Measurements from ENCODE around the gene CDH22. TPM values are rescaled to one million over a fixed set of nuclear protein-coding genes. Genes with fewer than 3 reads are reported as not detected.

The CDH22 gene
- total and polyA plus RNA-seq, 11 donors, result 0.03 to 0.90 (median 0.48) TPM

DNA sequence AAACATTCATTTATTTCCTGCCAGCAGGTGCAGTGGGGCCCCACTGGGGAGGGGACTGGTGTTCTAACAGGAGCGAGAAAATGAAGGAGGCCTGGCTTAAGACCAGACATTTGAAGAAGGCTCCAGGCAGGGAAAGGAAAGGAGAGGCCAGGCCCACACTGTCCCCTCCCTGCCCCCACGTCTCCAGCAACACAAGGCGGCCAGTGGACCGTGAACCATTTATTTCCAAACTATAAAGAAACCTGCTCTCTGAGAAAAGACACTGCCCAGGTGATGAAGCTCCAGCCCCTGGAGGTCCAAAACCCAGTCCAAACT is 41.4 kb upstream of the CDH22 start:
- H3K27ac ChIP-seq, result no peak overlapping the region
- H3K4me3 ChIP-seq, result no peak overlapping the region
- no peaks in the 10 kb centered on the region for H3K9me3 ChIP-seq
- intact Hi-C loops (cut with DNase I), result loop anchor here (1.0 to 10.0 kb wide), 6 partner anchors 43 to 325 kb away; partner anchors contain the start of gene SLC12A5 (in 4 of the 10)
- H3K4me1 ChIP-seq, result peaks cover 0 to 22% (median 9%) of the 10 kb centered on the region in 12 donors
- no peaks in the 10 kb centered on the region for H3K27me3 ChIP-seq
- DNase-seq (no peak), ATAC-seq (no peak)
- no peak for TF ChIP-seq POLR2A (IDR thresholded peaks at IDR 0.05)
- TF ChIP-seq, protein P1, sequence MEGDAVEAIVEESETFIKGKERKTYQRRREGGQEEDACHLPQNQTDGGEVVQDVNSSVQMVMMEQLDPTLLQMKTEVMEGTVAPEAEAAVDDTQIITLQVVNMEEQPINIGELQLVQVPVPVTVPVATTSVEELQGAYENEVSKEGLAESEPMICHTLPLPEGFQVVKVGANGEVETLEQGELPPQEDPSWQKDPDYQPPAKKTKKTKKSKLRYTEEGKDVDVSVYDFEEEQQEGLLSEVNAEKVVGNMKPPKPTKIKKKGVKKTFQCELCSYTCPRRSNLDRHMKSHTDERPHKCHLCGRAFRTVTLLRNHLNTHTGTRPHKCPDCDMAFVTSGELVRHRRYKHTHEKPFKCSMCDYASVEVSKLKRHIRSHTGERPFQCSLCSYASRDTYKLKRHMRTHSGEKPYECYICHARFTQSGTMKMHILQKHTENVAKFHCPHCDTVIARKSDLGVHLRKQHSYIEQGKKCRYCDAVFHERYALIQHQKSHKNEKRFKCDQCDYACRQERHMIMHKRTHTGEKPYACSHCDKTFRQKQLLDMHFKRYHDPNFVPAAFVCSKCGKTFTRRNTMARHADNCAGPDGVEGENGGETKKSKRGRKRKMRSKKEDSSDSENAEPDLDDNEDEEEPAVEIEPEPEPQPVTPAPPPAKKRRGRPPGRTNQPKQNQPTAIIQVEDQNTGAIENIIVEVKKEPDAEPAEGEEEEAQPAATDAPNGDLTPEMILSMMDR (IDR thresholded peaks at IDR 0.05), result no peak
- H3K36me3 ChIP-seq, result peaks cover 0 to 42% (median 25%) of the 10 kb centered on the region in 9 donors
- 84 to 98% (median 92%) methylated on average over 4 of the region's 4 CpGs for WGBS, 4 donors

DNA sequence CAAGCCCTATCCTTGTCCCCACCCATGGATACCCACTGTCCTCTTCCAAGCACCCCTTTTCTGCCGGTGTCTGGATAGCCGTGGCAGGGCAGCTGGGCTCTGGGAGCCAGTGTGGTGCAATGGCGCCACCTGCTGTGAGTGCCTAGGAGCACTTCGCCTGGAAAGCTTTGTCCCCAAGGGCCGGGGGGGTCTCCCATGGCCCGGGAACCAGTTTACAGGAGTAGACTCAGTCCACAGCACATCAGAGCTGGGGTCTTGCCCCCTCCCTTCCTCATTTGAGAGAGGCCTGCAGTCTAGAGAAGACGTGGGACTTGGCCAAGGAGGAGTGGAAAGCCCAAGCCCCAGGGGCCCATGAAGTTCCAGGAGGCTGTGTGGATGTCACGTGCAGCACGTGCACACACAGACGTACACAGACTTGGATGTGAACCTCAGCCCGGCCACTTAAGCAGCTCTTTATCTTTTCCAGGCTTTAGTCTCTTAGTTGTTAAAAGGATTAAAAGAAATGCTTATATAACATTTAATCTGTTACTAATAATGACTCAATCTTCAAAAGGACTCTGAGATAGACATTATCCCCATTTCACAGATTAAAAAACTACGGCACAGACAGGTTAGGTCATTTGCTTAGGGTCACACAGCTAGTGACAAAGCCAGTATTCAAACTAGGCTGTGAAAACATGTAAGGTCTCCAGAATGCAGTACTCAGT is 40.9 kb upstream of the CDH22 start:
- no peak for TF ChIP-seq POLR2A (IDR thresholded peaks at IDR 0.05)
- TF ChIP-seq, protein P1 (IDR thresholded peaks at IDR 0.05), result peak; percentile 65 to 83 (median 77)
- DNase-seq, result peak; percentile 41 to 81 (median 55)
- peak overlapping the region in 4 of 12 donors; percentile 14 to 34 (median 20) for H3K4me3 ChIP-seq
- no peaks in the 10 kb centered on the region for H3K9me3 ChIP-seq
- peaks cover 0 to 37% (median 25%) of the 10 kb centered on the region in 9 donors for H3K36me3 ChIP-seq
- H3K27ac ChIP-seq, result peak overlapping the region in 1 of 12 donors; percentile 0
- intact Hi-C loops (cut with DNase I), result loop anchor here (1.0 to 10.0 kb wide), 6 partner anchors 42 to 324 kb away; partner anchors contain the start of gene SLC12A5 (in 3 of the 10)
- no peaks in the 10 kb centered on the region for H3K27me3 ChIP-seq
- ATAC-seq, result peak; percentile 47 to 80 (median 71)
- H3K4me1 ChIP-seq, result peaks cover 0 to 22% (median 9%) of the 10 kb centered on the region in 12 donors
- 41 to 60% (median 46%) methylated on average over 10 to 12 of the region's 12 CpGs for WGBS, 4 donors

DNA sequence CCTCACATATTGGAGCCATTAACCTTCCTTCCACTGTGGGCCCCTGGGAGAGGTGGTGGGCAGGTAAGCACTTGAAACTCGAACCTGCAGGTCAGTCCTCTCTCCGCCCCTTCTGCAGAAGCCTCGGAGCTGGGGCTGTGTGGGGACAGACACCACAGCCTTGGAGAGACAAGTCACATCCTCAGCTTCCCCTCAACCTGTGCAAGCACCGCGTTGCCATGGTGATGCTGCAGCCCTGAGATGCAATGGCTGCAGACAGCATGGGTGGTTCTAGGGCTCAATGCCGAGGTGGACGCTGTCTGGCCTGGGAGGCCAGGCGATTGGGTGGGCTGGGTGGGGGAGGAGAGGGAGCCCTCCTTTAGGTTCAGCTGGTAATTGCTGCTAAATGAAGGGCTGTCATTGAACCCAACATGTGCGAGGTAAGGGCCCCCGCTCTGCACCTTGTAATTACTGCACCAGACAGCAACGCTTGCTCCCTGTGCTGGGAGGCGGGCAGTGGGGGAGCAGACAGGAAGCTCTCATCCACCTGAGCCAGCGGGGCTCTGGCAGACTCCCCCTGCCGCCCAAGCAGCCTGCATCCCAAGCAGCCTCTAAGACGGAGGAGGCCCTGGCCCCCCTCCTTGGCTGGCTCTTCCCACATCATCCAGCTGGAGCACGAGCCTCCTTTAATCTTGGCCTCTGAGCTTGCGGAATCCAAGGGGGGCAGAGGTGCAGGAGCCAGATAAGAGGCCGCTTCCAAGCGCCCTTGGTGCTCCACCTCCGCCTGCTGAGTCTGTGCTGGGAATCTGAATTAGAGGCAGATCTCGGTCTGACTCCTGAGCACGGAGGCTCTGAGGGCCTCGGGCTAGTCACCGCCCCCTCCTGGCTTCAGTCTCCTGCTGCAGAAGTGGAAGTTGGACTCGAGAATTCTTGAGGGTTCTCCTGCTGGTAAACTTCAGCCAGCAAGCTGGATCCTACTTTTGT is 39.8 kb upstream of the CDH22 start:
- H3K27me3 ChIP-seq, result peaks cover 0 to 5% (median 0%) of the 10 kb centered on the region in 9 donors
- H3K9me3 ChIP-seq, result no peaks in the 10 kb centered on the region
- H3K27ac ChIP-seq, result peak overlapping the region in 1 of 12 donors; percentile 0
- H3K4me1 ChIP-seq, result peaks cover 0 to 26% (median 12%) of the 10 kb centered on the region in 12 donors
- DNase-seq (peak in 1 of 5 donors; percentile 44), ATAC-seq (peak; percentile 23 to 66 (median 38))
- H3K4me3 ChIP-seq, result peak overlapping the region in 4 of 12 donors; percentile 14 to 34 (median 20)
- 58 to 69% (median 62%) methylated on average over 11 to 25 of the region's 25 CpGs for WGBS, 4 donors
- TF ChIP-seq, protein P1 (IDR thresholded peaks at IDR 0.05), result no peak
- TF ChIP-seq POLR2A (IDR thresholded peaks at IDR 0.05), result no peak
- H3K36me3 ChIP-seq, result peaks cover 0 to 33% (median 25%) of the 10 kb centered on the region in 9 donors
- intact Hi-C loops (cut with DNase I), result loop anchor here in 9 of 10 donors (2.0 to 10.0 kb wide), 4 partner anchors 41 to 323 kb away; partner anchors contain the start of gene SLC12A5 (in 3 of the 9)
